T-helper 2 cell treated with Interferon-gamma antibody and Interleukin-4, amounts not matched to agents 100 ng/mL and 5 ng/mL, for 36 hours (primary cell): Measurements from ENCODE around the gene PARL. TPM values are rescaled to one million over a fixed set of nuclear protein-coding genes. Genes with fewer than 3 reads are reported as not detected.
"Not testable (repeated sequence)": the region's sequence is repeated elsewhere in the genome, so short reads cannot be mapped to it uniquely, and the experiment has no call there.

Source experiments
- intact Hi-C: fragments of 100-400 bp; cut with micrococcal nuclease; formaldehyde crosslinking; loops from one replicate; pipeline ENCODE4 v1.15.1; 2023
- total RNA-seq: library from RNA; stranded (reverse); gene quantifications from 2 replicates; pipeline ENCODE4 v1.2.3, GENCODE V29; 2022

The PARL gene
- total RNA-seq, 1 donor from 2014 or later, result 53.2 TPM

DNA sequence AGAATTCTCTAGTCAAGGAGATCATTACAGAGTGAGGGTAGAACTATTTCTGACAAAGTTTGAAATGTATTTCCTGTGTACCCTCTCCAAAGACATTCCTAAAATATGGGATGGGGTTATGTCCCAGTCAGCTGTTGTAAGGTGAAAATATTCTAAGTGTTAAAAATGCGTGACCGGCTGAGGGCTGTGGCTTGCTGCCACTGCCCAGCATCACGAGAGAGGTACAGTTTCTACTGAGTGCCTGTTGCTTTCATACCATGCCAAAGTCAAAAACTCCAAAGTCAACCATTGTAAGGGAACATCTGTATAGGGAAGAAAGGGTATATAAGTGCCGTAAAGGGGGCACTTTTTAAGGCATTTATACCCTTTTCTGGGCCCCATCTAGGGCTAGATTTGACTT lies 90.2 kb downstream of the PARL start:
- intact Hi-C loops, result no loop called here

DNA sequence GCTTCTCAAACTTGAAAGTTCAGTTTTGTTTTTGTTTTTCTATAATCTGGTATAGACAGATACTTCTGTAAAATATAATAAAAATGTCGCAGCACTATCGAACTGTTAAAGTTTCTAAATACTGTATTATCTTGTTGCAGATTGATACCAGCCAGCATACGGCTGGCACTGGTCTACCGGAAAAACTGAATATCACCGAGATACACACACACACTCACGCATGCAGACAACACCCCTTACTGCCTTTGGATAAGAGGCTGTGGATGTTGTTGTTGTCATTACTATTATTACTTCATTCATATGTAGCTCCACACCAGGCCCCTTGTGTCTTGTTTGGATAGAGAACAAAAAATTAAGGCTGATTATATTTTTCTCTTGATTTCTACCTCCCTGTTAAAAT lies 91.7 kb downstream of the PARL start:
- intact Hi-C loops, result no loop called here

DNA sequence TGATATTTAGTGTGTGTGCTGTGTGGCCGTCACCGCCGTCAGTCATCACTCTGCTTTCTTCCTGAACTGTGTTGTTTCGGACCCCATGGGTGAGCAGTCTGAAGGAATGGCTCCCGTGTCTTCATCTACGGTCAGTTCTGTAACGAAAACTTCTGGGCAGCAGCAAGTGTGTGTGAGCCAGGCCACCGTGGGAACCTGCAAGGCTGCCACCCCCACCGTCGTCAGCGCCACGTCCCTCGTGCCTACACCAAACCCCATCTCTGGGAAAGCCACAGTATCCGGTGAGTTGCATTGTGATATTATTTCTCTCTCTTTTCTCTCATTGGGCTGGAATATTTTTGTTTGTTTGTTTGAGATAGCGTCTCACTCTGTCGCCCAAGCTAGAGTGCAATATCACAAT lies 94.0 kb downstream of the PARL start:
- intact Hi-C loops, result no loop called here

DNA sequence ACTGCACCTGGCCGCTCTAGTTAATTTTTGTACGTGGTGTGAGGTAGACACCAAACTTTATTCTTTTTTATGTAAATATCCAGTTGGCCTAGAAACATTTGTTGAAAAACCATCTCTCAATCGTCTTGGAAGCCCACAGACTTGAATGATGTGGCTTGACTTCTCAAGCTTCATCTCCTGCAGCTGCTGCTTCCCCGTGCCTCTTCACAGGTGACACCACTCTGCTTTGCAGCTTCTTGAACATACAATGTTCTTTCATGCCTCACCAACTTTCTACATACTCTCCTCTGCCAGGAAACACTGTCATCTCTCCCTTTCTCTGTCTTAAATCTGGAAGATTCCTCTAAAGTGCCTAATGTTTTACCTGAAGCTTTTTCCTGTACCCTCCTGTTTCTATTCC lies 94.9 kb downstream of the PARL start:
- intact Hi-C loops, result no loop called here

- intact Hi-C loops, result not testable (repeated sequence)
Observed at GRCh38 chr3:183784503-183784902, 100.2 kb downstream of the PARL start.

DNA sequence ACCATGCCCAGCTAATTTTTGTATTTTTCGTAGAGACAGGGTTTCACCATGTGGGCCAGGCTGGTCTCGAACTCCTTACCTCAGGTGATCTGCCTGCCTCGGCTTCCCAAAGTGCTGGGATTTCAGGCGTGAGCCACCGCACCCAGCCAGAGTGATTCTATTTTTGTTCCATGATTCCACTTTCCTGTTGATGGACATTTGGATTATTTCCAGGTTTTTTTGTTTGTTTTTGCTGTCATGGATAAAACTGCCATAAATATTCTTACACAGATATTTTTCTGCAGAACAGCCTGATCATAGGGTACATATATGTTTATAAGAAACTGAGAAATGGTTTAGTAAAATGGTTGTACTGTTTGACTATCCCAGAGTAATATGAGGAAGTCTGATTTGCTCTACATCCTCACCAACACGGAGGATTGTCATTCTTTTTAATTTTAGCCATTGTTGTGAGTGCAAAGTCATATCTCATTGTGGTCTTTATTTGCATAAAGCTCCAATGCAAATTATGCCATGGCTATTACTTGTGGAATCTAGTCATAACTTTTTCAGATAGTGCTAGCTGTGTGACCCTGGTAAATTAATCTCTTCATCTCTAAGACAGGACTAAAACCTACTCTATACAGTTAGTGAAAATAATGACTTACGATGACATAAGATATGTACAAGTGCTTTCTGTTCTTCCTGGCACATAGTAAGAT lies 102.0 kb downstream of the PARL start:
- intact Hi-C loops, result no loop called here

DNA sequence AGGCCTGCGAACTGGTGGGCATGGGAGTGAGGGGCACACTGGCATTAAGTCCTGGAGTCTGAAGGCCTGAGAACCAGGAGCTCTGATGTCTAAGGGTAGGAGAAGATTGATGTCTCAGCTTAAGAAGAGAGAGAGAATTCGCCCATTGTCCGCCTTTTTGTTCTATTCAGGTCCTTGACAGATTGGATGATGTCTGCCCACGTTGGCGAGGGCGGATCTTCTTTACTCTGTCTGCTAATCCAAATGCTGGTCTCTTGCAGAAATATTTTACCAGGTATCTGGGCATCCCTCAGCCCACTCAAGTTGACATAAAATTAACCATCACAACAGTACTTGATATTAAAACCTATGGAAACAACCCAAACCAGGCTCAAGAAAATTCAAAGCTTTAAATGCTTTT lies 103.4 kb downstream of the PARL start:
- intact Hi-C loops, result no loop called here

DNA sequence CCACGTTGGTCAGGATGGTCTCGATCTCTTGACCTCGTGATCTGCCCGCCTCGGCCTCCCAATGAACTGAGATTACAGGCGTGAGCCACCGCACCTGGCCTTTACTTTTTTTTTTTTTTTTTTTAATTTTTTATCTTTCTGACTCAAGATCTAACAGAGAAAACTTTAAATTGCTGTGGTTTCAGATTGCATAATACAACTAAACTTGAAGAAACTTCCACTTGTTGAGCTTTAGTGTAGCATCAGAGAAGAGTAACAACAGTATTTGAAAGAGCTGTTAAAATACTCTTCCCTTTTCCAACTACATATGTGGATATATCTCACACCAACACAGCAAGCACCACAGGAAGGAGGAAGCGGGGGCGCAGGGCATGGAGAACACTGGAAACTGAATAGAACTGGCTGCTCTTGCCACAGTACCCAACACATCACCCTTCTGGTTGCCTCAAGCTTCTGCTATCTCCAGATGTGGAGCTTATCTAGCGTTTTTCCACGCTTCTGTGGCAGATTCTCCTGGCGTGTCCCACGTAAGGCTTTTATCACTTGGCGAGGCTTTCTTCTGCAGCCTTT lies 104.7 kb downstream of the PARL start:
- intact Hi-C loops, result no loop called here

Other genes with a start within 250 kb of the PARL start
- 11.9 and 12.4 TPM in 2 replicates for gene KLHL24, start 249.3 kb downstream of the PARL start, total RNA-seq
- 41.2 and 43.3 TPM in 2 replicates for gene YEATS2, start 187.1 kb downstream of the PARL start, total RNA-seq
- 0.57 and 1.4 TPM in 2 replicates for gene MAP6D1, start 59.3 kb downstream of the PARL start, total RNA-seq
- 17.7 and 19.1 TPM in 2 replicates for gene ABCC5, start 133.0 kb upstream of the PARL start, total RNA-seq
- gene HTR3D, start 146.9 kb upstream of the PARL start, total RNA-seq, result not detected in 2 replicates
- gene HTR3C, start 168.2 kb upstream of the PARL start, total RNA-seq, result not detected in 2 replicates
- gene HTR3E, start 212.2 kb upstream of the PARL start, total RNA-seq, result not detected in 2 replicates